Lower lobe of right lung (tissue), 2 donors: Measurements from ENCODE around the gene MCF2L. TPM values are rescaled to one million over a fixed set of nuclear protein-coding genes. Genes with fewer than 3 reads are reported as not detected.

Source experiments
- ATAC-seq, 2 donors: fragments of 200-7000 bp; cut with Tn5 transposase; one replicate each; pipeline ENCODE4 v1.9.1; 2020 to 2022; ENCODE audit warnings: mild to moderate bottlenecking in 2 of 2, moderate library complexity in 2 of 2
- DNase-seq: peaks from one replicate; pipeline ENCODE4 v3.0.0-alpha.2; 2020
- H3K27ac ChIP-seq: fragments of 200-600 bp; one replicate; pipeline ENCODE4 v1.8.0; 2022
- H3K27me3 ChIP-seq: fragments of 200-600 bp; one replicate; pipeline ENCODE4 v1.8.0; 2022; ENCODE audit warnings: low read depth
- H3K36me3 ChIP-seq: fragments of 200-600 bp; one replicate; pipeline ENCODE4 v1.8.0; 2022; ENCODE audit warnings: mild to moderate bottlenecking
- H3K4me1 ChIP-seq: fragments of 200-600 bp; one replicate; pipeline ENCODE4 v1.8.0; 2022
- H3K4me3 ChIP-seq: fragments of 200-600 bp; one replicate; pipeline ENCODE4 v1.8.0; 2022; ENCODE audit warnings: mild to moderate bottlenecking
- H3K9me3 ChIP-seq: fragments of 200-600 bp; one replicate; pipeline ENCODE4 v1.8.0; 2022
- CTCF ChIP-seq: fragments of 200-600 bp; IDR thresholded peaks from one replicate; pipeline ENCODE4 v1.8.0; 2022; ENCODE audit warnings: antibody characterized with exemption, mild to moderate bottlenecking
- intact Hi-C: fragments of 100-400 bp; cut with DNase I; formaldehyde crosslinking; loops from one replicate; pipeline ENCODE4 v1.11.0; 2022
- total RNA-seq: library from RNA; stranded (reverse); fragmentation: NEBNext Ultra II Directional; extraction: Animal tissue kit (Norgen Biotek cat#: 25700); gene quantifications from one replicate; pipeline ENCODE4 v1.2.1, GENCODE V29; 2021
- donor health status: DM: no; HTN: yes; CAD: no; lungs with severe emphysema.

Gene MCF2L
- total RNA-seq, 1 donor from 2014 or later = 42.4 TPM

- Histone ChIP-seq H3K36me3 (no peaks in the 10 kb centered on the region), H3K4me1 (no peaks in the 10 kb centered on the region), H3K4me3 (no peak overlapping the region), H3K27me3 (peaks cover 4% of the 10 kb centered on the region), H3K27ac (no peak overlapping the region), H3K9me3 (no peaks in the 10 kb centered on the region)
- no peak for TF ChIP-seq CTCF
- intact Hi-C loops = no loop called here
- DNase-seq = no peak
- no peak for ATAC-seq
Measured at GRCh38 chr13:113119166-113119821, 150.3 kb downstream of the MCF2L start.

- DNase-seq (no peak), ATAC-seq (no peak)
- Histone ChIP-seq H3K27ac (no peak overlapping the region), H3K9me3 (no peaks in the 10 kb centered on the region), H3K27me3 (peaks cover 1% of the 10 kb centered on the region), H3K36me3 (no peaks in the 10 kb centered on the region), H3K4me3 (no peak overlapping the region), H3K4me1 (no peaks in the 10 kb centered on the region)
- intact Hi-C loops = no loop called here
- no peak for TF ChIP-seq CTCF
Measured at GRCh38 chr13:113119822-113120189, 150.8 kb downstream of the MCF2L start.

- no peak for ATAC-seq
- Histone ChIP-seq H3K4me3 (no peak overlapping the region), H3K9me3 (no peaks in the 10 kb centered on the region), H3K36me3 (no peaks in the 10 kb centered on the region), H3K27me3 (no peaks in the 10 kb centered on the region), H3K27ac (no peak overlapping the region), H3K4me1 (no peaks in the 10 kb centered on the region)
- intact Hi-C loops = no loop called here
- no peak for TF ChIP-seq CTCF
- no peak for DNase-seq
Measured at GRCh38 chr13:113120300-113121182, 151.5 kb downstream of the MCF2L start.

- Histone ChIP-seq H3K36me3 (no peaks in the 10 kb centered on the region), H3K9me3 (no peaks in the 10 kb centered on the region), H3K27ac (peak overlapping the region; percentile 67), H3K4me1 (no peaks in the 10 kb centered on the region), H3K4me3 (no peak overlapping the region), H3K27me3 (no peaks in the 10 kb centered on the region)
- ATAC-seq (no peak), DNase-seq (peak; percentile 32)
- intact Hi-C loops = no loop called here
- no peak for TF ChIP-seq CTCF
Measured at GRCh38 chr13:113121183-113121927, 152.3 kb downstream of the MCF2L start.

GRCh38 chr13:113121928-113122471 lies 153.0 kb downstream of the MCF2L start:
- H3K27ac ChIP-seq = peak overlapping the region; percentile 67
- no peaks in the 10 kb centered on the region for H3K9me3 ChIP-seq
- no peaks in the 10 kb centered on the region for H3K36me3 ChIP-seq
- peak overlapping the region; percentile 43 for H3K4me3 ChIP-seq
- H3K27me3 ChIP-seq = no peaks in the 10 kb centered on the region
- no peaks in the 10 kb centered on the region for H3K4me1 ChIP-seq
- peak; percentile 41 for DNase-seq
- intact Hi-C loops = no loop called here
- ATAC-seq = no peak
- TF ChIP-seq CTCF = no peak
